Stromal cell of bone marrow (primary cell): Measurements from ENCODE around the gene RFX5.
A peak's percentile ranks its signal among the peaks of the same experiment; 100 is the strongest.

Experiments used
- DNase-seq: peaks from one replicate; pipeline ENCODE4 v3.0.0-alpha.2; 2012; ENCODE audit warnings: low read depth

The RFX5 gene

GRCh38 chr1:151325231-151325630 lies 21.8 kb downstream of the RFX5 start:
- DNase-seq, result no peak

- DNase-seq, result no peak
These were observed 22.6 kb downstream of the RFX5 start for GRCh38 chr1:151324390-151324930.

DNA sequence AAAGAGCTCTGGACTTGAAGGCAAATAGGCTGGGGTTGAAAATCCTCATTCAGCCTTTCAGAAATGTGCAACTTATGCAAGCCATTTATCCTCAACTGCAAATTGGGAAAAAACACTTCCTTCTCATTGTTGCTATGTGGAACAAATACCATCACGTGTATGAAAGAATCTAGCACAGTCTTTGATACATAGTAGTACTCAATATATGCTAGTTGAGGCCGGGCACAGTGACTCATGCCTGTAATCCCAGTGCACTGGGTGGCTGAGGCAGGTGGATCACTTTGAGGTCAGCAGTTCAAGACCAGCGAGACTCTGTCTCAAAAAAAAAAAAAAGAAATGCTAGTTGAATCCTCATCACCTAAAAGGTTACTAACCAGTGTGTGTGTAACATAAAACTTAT lies 28.1 kb downstream of the RFX5 start:
- DNase-seq, result no peak

GRCh38 chr1:151315565-151316235 lies 31.4 kb downstream of the RFX5 start:
- no peak for DNase-seq

DNA sequence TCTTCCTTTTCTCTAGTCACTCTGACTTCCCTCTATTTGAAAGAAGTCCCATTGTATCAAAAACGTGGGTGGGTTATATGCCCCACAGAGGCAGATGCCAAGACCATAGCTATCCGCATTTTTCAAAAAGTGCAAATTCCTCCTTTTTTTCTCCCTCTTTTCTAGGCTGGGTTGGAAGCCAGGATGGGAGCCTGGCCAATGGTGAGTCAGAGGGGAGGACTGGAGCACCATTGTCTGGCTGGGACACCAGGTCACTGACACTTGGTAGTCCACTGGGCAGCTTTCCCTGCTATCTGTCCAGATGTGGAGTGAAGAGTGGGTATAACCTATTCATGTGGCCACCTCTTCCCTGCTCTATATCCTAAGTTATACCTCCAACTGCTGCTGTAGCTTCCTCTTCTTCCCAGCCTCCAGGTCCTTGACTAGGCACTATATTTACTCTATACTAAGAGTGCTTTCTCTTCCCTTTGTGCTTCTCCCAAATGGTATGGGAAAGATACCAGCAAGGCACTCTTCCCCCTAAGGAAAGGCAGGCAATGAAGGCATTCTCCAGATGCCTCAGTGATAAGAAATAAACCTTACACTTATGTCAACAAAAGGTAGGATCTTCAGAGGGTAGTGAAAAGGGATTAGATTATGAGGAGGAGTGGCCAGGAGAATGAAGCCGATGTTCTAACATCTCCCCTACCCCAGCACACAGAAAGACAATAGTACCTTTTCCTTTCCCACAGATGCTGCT lies 32.7 kb downstream of the RFX5 start:
- DNase-seq, result peak; percentile 80

DNA sequence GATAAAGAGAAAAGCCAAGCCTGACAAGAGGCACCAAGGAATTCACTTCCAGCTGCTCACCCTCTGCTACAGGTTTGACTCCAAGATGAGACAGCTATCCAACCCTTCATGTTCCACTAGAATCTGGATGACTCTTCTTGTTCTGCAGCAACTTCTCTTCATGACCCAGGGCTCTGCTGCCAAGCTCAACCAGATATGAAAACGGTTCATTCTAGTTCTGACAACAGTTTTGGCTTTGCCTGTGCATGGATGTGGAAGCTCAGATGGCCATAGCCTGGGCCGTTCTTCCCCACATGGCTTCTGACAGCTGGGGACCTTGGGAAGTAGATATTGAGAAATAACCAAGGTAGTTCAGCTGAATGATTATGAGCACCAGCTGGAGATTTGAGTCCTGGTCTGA lies 33.6 kb downstream of the RFX5 start:
- no peak for DNase-seq

GRCh38 chr1:151312826-151313225 lies 34.2 kb downstream of the RFX5 start:
- no peak for DNase-seq

- no peak for DNase-seq
These were observed 34.6 kb downstream of the RFX5 start for GRCh38 chr1:151312411-151312810.

DNA sequence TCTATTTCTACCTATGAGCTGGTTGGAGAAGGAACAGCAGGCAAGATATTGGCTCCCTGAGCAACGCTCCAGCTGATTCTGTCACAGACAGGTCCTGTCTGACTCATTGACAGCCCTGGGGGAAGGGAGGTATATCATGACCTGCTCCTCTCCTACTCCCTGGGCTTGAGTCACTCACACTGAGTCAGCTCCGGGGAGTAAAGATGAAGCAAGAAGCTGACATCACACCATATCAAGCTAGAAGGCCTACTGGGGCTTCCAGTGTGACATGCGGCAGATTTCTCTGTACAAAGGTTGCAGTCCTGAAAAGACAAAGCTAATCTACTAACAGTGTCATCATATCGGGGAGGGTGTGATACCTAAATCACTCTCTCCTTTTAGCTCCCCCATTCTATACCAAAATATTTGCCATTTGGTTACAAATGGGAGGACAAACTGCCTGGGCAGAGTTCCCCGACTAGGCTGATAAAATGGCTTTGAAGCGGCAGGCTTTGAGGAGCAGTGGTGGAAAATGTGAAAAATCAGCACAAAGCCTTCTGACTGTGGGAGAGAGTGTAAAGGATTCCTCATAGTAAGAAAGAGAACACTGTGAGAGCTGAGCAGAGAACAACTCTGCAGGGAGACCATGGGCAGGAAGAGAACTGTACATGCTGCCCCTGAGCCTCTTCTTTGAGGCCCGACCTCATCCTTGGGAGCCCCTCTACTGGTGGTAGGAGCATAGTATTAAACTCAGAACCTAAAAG lies 35.3 kb downstream of the RFX5 start:
- DNase-seq, result peak; percentile 99

DNA sequence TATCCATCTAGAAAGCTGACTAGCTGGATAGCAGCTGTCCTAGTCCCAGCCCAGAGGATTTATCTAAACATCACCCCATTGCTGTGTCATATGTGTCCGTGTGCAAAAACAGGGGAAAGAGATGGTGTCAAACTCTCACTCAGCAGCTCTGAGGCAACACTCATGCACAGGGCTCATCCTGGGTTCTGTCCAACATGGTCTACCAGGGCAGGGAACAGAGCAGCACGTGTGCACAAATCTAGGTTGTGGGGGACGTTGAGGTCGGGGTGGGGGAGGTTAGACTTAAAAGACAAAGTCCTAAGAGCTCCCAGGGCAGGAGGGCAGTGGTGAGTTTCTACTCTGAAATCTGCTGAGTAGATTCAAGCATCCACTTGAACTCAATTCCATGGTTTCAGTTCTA lies 36.0 kb downstream of the RFX5 start:
- DNase-seq, result no peak

GRCh38 chr1:151309811-151310323 lies 37.2 kb downstream of the RFX5 start:
- DNase-seq, result no peak

DNA sequence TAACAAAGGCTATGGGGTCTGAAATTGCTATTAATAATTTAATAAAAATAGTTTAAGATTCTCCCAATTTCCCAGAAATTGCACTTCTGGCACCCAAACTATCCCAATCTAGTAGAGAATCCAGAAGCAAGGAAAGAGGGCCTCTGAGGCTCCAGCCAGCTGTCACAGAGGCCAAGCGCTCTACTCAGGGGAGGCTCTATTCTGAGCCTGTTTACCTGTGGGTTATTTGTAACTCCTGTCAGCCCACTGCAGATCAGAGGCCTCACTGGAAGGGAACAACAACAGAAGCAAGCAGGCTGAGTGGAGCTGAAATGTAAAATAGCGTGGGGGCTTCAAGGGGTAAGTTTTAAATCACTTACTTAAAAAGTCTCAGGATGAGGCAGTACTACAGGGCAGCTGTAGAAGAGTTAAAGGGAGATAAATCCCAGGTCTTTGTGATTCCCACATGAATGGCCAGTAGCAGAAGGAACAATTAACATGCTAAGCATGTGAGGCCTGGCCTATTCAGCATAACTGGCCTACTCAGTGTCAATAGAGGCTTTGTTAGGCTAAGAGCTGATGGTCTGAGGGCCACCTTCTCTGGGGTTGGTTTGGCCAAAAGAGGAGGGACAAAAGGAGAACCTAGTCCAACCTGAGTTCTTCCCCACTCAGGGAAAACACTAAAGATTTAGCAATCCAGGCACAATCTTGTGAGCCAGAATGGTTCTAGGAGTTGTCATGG lies 52.1 kb downstream of the RFX5 start:
- no peak for DNase-seq

- DNase-seq, result no peak
These were observed 54.0 kb downstream of the RFX5 start for GRCh38 chr1:151293093-151293492.

GRCh38 chr1:151292207-151293030 lies 54.6 kb downstream of the RFX5 start:
- no peak for DNase-seq

GRCh38 chr1:151290709-151291303 lies 56.2 kb downstream of the RFX5 start:
- DNase-seq, result no peak
